HG02759 (cell line): ENCODE results near the gene OTX1.
"Not testable (repeated sequence)": the region's sequence is repeated elsewhere in the genome, so short reads cannot be mapped to it uniquely, and the experiment has no call there.

Experiments used
- ATAC-seq: cut with Tn5 transposase; IDR thresholded peaks from one replicate; pipeline ENCODE4 v1.9.1; 2021; ENCODE audit warnings: mild to moderate bottlenecking, moderate library complexity; ENCODE audit not compliant: unreplicated experiment

OTX1 gene

DNA sequence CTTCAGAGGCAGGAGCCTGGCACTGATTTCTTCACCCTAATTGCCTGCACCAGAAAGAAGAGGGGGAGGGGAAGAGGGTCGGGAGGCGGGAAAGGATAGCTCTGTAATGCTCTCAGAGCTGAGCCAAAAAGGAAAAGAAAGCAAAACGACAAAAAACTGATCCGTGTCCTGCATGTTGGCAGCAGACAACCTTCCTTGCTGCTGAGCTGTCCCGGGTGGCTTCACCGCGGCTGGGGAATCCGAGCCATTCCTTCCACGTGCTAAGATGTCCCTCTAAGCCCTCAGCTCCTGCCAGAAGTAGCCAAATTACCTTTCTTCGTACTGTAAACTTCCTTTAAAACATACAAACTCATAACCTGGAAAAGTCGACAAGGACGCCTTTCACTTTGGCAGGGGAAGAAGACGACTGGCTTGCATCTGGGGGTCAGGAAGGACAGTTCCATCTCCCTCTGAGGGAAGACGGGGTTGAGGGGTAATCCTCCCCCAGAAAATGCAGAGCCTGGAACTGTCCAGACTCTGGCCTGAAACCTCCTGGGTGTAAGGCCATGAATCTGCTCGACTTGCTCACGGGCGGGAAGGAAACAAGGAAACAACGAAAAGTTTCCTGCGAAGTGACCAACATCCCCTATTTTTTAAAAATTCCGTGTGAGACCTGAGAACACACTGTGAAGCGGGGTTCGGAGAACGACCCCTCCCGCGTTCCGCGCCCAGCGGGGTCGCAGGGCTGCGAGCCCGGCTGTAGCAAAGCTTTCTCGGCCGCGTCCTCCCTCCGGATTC is 7.7 kb downstream of the OTX1 start:
- no peak for ATAC-seq

DNA sequence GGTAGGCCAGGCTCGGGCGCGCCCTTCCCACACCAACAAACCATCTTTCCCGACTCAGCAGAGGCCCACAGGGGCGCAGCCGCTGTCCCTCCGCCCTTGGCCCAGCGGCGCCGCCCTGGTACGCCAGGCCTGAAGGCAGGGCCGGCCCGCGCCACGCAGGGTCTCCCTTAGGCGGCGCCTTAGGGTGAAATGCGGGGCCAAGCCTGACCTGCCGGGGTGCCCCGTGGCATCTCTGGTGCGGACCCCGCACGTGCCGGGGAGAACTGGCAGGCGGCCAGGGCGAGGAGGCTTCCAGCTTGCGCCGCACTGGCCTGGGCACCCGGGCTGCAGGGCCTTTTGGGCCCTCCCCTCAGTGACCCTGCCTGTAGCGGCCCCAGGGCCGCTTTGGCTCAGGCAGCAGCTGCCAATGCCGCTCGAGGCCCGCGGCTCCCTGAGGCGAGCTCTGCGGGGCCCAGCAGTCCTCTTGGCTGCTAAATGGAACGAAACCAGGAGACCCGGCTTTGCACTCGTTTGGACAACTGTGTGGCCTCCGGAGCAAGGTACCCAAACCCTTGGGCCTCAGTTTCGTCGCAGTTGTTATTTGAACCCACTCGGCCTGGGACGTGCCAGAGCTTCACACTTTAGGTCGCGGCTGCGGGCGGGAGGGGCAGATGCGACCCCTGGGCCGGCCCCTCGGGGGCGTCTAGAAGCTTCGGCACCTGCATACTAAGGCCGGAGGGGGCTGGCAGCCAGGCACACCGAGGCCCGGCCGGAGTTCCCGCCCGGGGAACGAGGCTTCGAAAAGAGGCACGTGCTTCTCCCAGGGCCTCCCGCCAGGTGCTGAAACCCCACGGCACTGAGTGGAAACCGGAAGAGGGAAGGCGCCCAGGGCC is 8.5 kb downstream of the OTX1 start:
- no peak for ATAC-seq

DNA sequence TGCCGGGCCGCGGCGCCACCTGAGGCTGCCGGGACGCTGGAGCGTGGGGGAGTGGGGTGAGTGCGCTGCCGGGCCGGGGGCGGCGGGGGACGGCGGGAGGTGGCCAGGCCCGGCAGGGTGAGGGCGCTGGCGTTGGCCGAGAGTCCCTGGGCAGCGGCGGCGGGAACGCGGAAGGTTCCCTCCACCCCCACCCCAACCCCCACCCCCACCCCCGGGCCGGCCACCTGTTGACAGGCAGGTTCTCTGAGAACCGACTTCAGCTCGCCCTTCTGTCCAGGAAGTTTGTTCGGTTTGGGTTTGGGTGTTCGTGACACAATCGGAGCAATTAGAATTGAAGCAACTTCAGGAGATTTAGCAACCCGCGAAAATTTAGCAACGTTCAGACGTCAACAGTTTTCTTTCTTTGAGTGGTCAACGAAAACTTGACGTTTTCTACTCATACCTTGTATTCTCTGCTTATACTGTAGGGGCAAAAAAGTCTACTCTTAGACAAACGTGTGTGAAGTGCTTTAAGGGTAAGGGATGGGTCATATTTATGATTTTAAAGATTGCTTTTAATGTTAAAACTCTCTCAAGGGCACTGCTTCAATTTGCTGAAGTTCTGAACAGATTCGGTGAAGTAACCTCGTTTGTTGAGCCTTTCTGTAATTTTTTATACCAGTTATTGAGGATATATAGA is 9.3 kb downstream of the OTX1 start:
- ATAC-seq: no peak

DNA sequence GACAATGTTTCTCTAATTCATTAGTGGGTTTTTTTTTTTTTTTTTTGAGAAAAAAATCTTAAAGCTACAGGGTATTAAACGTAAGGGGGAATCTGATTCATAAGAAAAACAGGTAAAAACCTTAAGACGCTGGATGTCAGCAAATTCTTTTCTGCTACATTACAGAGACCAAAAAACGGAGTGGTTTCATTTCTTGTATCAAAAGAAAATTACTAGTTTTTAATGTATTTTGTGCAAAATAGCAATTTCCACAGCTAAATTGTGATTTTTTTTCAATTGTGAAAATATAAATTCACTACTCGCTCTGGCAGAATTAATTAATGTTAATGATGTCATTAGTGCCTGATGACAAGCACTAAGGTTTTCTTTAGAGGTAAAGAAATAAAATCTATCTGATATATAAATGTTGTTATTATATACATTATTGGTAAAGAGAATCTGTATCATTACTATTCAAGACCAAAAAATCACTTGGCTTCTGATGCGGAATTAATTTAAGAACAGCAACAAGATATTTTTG is 9.9 kb downstream of the OTX1 start:
- no peak for ATAC-seq

DNA sequence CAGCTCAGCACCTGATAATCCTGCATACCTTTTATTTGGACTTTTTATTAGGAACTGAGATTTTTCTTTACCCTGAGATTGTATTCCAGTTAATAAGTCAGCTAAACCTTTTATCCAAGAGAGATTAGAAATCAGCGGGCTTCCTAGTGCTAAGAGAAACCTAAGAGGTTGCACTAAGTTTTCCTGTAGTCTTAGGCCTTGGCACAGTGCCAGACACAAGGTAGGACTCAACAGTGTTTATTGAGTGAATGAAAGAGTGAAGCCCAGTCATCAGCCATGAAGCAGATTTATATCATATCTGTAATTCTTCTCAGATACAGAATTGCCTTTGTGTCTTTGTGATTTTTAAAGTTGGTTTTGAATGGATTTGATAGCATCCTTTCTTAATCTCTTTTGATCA is 13.6 kb downstream of the OTX1 start:
- ATAC-seq: no peak

DNA sequence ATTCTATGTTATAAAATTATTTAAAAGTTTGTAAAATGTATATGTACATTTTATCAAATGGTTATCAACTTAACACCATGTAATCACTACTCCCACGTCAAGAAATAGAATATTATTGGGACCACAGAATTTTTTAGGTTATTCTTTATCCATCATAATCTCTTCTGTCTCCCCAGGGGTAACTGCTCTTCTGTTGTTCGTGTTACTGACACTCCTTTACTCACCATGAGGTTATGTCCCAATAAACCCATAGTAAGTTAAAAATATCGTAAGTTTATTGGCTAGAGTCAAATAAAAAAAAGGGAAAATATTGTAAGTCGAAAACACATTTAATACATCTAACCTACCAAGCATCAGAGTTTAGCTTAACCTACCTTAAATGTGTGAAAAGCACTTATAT is 14.0 kb downstream of the OTX1 start:
- ATAC-seq: no peak

DNA sequence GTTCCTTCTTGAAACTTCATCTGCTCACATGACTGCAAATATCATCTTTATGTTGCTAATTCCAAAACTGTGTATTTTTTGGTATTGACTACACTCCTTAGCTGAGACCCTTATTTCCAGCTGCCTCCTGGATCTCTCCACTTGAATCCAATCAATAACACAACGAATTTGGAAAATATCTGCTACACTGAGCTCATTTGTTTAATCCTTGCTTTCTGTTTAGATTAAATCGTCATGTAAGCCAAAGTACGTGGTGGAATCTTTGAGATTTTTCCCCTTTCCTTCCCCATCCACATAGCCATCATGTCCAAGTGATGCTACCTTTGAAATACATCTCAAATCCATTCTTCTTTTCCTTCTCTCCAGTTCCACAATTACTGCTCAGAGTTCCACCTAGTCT is 15.6 kb downstream of the OTX1 start:
- ATAC-seq: no peak

DNA sequence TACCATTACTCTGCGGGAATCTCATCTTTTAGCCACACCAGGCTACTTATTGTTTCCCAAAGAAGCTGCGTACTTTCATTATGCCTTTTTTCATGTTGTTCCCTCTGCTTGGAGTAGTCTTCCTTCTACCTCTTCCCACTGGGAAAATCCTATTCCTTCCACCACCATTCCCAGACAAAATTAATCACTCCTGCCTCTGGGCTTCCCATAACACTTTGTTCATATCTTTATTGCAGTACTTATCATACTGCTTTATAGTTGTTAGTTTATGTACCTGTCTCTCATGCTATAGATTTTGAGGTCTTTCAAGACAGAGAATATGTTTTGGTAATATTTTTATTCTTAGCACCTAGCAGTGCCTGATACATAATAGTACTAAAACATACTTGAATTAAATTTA is 16.2 kb downstream of the OTX1 start:
- no peak for ATAC-seq

DNA sequence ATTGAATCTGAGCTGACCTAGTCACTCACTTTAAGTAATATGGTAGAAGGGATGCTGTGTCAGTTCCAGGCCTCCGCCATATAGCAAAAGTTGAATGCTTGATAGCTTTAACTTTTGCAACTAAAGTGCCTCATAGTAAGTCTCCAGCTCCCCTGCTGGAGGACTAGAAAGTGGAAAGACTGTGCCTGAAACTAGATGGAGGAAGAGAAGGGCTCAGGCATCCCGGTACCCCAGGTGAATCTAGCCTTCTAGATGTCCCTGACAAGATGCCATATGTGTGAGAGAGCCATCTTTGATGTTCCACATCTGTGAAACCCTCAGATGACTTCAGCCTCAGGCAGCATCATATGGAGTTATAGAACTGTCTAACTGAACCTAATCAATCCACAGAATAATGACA is 21.0 kb downstream of the OTX1 start:
- ATAC-seq: no peak

DNA sequence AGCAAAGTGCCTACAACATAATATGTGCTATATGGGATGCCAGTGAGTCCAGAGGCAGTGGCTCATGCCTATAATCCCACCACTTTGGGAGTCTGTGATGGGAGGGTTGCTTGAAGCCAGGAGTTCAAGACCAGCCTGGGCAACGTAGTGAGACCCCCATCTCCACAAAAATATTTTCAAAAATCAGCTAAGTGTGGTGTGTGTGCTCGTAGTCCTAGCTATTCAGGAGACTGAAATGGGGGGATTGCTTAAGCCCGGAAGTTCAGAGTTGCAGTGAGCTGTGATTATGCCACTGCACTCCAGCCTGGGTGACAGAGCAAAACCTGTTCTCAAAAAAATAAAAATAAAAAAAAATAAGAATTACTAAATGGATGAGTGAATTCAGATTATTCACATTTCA is 23.4 kb downstream of the OTX1 start:
- no peak for ATAC-seq

DNA sequence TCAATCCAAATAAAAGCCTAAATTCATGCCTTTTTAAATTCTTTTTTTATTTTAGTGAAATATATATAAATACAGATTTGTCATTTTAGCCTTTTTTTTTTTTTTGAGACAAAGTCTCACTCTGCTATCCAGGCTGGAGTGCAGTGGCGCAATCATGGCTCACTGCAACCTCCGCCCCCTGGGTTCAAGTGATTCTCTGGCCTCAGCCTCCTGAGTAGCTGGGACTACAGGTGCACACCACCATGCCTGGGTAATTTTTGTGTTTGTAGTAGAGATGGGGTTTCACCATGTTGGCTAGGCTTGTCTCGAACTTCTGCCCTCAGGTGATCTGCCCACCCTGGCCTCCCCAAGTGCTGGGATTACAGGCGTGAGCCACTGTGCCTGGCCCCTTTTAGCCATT is 23.8 kb downstream of the OTX1 start:
- not testable (repeated sequence) for ATAC-seq

DNA sequence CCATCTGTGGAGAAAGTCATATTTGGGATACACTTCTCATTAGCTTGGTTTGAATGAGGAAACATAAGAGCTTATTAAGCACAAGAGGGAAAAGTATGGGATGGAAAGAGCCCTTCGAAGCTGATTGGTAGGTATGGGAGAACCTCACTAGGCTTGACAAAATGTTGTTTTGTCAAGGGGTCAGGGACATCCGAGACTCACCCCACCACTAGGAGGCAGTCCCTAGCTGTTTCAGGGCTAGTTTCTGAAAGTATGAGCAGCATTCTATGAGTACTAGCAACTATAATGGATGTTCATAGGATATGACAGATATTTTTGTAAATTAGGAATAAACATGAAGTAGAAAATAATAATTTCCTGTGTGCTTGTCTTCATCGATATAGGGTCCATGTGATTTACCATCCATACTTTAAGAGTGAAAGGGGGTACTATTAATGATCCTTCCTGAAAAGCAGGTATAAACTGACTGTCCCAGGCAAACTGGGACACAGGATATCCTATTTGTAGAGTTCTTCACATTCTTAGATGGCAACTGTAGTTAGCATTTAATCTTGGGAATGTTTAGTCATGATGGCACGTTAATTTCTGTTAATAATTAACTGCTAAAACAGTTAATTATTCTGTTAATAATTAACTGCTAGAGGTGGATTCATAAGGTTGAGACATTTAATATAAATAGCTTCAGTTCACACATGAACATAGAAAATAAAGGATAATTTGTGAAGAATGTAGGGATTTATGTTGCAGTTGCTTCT is 28.4 kb downstream of the OTX1 start:
- ATAC-seq: no peak

DNA sequence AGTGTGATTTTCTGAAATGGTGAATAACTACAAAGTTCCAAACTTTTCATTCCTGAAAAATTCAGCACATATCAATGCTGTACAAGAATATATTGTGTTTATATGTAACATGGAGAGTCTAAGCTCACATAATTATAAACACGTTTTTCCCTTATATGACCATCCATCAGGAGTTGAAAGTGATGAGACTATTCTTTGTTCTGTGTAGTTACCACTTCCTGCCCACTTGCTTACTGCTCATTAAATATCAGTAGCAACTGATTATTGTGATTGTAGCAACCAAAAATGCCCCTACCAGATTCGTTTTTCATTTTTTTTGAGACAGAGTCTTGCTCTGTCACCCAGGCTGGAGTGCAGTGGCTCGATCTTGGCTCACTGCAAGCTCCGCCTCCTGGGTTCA is 30.8 kb downstream of the OTX1 start:
- ATAC-seq: no peak

DNA sequence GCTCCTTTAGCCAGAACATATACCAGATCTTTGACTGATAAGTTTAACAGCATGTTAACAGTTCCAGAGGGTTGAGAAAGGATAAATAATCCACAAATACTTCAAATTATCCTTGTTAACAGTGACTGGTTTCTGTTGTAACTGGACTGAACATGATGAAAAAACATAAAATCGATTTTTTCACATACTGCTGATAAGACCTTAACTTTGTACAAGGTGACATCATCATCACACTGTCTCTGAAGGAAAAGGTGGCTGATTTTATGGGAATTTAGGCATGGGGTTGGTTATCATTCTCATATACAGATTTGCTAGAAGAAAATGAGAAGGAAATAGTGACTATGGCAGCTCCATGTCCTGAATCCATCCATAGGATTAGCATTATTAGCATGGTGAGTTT is 36.1 kb downstream of the OTX1 start:
- ATAC-seq: no peak

DNA sequence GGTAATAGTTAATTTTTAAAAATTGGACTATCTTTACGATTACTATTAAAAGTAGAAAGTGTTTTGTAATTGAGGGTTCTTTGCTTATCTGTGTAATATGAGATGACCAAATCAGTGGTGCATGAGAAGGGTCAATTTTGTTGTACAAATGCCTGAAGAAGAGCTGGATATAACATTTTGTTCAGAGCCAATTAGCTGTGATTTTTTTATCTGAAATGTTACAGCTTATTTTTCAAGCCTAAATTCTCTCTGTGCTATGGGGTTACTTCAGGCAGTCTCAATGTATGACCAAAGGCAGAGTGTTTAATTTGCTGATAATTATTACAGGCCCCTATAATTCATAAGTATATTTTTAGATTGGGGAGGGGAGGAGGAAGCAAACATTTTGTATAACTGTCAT is 41.8 kb downstream of the OTX1 start:
- ATAC-seq: no peak

DNA sequence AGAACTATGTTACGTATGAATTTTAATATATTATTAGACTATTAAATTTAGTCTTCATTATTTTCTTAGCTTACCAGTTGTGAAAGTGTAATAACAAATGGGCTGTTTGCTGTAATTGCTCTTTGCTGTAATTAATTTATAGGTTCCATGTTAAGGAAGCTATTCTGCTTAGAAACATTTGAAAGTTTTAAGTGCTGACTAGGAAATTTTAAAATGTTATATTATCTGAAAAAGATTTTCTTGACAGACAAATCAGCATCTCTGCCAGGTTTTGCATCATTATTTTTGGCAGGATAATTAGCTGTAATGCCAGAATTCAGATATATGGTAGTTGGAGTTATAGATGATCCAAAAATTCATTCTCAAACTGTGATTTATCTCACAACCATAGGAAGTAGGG is 42.2 kb downstream of the OTX1 start:
- no peak for ATAC-seq

DNA sequence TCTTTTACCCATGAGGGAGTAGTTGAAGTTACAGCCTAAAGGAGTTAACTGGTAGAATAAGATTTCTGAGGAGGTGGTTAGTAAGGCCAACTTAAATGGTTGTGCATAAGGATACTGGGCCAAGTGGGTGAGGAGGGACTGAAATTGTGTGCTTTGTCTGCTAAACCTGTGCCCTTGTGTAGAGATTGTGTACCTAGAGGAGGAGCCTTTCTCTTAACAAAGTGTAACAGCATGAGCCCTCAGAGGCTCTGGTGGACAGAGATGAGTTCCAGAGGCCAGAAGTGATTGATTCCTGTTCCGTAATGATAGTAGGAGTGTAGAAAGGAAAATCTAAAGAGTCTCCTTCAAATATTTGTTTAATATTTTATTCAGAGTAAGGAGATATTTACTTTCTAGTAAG is 42.9 kb downstream of the OTX1 start:
- ATAC-seq: no peak

DNA sequence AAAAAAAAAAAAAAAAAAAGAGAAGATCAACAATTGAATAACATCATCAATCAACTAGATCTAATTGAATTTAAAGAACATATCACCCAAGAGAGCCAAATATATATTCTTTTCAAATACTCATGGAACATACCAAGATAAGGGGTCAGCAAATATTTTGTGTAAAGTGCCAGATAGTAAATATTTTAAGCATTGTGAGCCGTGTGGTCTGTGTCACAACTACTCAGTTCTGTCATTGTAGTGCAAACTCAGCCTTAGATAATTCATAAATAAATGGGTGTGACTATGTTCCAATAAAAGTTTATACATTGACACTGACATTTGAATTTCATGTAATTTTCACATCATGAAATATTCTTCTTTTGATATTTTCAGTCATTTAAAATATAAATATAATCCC is 45.9 kb downstream of the OTX1 start:
- ATAC-seq: no peak

DNA sequence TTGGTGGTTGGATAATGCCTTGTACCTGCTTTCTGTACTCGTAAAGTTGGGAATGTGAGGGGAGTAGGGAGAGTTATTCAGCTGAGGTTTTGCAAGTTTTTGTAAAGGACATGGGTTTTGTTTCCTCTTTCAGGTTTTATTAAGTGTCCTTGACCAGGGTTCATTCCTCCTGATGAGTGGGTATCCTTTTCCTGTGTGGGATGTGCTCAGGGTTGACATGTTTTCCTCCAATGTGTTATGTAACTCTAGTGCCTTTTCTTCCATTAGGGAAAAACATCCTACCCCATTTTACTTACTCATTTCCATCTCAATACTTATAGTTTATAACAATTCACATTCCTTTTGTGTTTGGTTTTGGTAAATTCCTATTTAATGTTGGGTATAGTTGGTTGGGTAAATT is 48.4 kb downstream of the OTX1 start:
- no peak for ATAC-seq

DNA sequence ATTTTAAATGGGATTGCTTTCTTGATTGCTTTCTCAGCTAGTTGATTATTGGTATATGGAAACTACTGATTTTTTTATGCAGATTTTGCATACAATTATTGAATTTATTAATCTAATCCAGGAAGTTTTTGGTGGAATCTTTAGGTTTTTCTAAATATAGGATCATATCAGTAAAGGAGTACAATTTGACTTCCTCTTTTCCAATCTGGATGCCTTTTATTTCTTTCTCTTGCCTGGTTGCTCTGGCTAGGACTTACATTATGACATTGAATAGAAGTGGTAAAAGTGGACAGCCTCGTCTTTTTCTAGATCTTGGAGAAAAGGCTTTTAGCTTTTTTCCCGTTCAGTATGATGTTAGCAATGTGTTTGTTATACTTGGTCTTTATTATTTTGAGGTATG is 51.3 kb downstream of the OTX1 start:
- no peak for ATAC-seq

DNA sequence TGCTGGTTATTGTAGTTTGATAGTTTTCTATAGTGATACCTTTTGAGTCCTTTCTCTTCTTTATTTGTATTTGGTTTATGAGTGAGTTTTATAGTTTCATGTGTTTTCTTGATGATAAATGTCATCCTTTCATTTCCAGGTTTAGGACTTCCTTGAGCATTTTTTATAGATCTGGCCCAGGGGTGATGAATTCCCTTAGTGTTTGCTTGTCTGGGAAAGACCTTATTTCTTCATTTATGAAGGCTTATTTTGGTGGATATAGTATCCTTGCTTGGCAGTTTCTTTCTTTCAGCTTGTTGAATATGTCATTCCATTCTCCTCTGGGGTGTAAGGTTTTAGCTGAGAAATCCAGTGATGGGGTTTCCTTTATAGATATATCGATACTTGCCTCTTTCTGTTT is 53.9 kb downstream of the OTX1 start:
- ATAC-seq: no peak
